GF-D8 (cell line): Measurements from ENCODE around the gene SLC6A8.
"Not testable (repeated sequence)": the region's sequence is repeated elsewhere in the genome, so short reads cannot be mapped to it uniquely, and the experiment has no call there.

ENCODE experiments used
- DNase-seq: peaks from one replicate; lab custom pipeline; 2025; lab: John Stamatoyannopoulos, UW

Gene SLC6A8

DNA sequence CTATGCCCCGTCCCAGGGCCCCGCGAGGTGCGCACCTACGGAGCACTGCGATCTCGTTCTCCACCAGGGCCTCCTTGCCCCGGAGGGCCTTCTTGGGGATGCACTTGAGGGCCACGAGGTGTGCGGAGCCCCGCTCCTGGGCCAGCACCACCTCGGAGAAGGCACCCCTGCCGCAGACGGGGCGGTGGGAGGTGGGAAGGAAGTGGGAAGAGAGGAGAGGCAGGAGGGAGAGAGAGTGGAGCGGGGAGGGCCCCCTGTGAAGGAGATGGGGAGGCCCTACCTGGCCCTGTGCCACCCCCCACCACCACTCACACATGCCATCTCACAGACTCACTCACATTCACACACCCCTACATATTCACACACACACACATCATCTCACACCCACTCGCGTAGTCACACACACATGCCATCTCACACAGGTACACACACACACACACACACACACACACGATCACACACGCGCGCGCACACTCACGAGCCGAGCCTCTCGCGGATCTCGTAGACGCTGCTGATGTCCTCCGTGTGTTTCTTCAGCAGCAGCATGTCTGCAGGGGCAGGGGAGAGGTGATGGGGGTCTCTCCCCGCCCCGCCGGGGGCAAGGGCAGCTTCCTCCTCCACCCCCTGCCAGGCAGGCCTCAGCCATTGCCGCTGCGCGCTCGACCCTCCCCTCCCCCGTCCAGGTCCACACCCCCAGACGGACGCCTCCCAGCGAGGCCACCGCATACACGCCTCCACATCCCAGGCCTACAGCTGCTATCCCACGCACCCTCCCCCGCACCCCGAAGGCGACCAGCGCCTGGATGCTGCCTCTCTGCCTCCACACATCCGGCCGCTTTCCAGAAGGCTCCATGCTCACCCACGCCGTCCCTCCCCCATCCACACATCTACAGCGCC is 14.9 kb upstream of the SLC6A8 start:
- no peak for DNase-seq

DNA sequence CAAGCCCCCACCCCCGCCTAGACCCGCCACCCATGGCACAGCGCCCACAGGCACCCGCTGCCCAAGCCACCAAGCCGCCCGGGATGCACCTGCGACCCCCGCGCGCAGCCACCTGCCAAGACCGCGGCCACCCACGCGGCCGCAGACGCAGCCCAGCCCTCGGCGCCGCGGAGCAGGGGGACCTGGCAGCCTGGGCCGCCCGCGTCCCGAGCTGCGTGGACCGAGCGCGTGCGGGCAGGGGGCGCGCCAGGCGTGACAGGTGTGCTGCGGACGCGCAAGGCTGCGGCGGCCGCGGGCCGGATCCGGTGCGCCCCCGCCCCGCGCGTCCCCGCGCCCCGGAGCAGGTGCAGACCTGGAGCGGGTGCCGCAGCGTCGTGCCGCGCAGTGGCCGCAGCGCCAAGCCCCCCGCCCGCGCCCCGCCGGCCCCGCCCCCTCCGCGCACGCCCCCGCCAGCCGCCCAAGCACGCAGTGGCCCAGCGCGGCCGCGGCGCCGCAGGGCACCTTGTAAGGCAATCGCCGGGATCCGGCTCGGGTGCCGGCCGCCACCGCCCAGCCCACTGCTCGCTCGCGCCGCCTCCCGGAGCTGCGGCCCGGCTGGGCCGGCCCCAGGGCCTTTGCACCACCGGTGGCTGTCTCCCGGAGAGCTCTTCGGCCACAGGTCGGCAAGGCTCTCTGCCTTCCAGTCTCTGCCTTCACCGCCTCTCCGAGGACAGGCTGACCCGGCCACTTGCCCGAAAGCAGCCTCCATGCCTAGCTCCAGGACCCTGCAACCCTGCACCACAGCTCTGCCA is 14.1 kb upstream of the SLC6A8 start, which contains the start of gene PNCK:
TSS of gene PNCK (minus strand) at position 386 of the 791 bp plus-strand sequence. CDS start 737 bp downstream, outside the sequence.
- DNase-seq, result no peak

DNA sequence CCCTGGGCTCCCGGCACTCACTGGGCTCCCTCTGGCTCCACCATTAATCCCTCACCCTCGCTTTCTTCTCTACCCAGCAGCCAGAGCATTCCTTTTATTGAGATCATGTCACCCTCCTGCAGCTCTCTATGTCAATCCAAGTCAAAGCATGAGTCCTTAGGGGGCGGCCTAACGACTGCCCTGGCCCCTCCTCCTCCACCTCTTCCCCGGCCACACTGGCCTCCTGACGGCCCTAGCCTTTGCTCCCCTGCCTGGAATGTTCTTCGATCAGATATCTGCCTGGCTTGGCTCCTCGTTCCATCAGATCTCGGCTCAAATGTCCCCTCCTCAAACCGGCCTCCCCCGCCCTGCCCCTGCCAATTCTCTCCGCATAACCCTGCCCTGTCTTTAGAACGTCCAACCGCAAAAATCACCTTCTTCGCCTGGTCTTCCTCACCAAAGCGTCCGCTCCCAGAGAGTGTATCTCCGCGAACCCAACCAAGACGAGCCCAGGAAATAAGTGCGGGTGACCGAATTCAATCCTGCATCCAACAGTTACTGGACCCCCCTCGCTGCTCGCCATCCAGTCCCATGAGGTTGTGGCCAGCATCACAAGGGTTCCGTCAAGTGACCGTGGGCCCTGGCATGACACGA is 13.4 kb upstream of the SLC6A8 start:
- no peak for DNase-seq

DNA sequence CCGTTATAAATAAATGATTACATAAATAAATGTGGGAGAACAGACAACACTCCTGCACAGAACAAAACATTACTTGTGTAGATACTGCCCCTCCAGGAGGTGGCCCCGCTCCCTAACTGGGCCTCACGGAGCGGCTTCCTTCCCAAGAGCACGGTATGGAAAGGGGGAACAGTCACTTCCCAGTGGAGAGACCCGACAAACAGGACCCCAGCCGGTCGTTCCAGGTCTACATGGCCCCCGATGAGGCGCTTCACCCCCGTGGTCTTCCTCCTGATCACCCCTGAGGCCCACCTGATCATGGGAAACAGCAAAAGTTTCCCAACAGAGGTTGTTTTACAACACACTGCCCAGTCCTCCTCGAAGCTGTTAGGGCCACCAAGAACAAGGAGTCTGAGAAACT is 6.6 kb upstream of the SLC6A8 start:
- DNase-seq, result no peak

DNA sequence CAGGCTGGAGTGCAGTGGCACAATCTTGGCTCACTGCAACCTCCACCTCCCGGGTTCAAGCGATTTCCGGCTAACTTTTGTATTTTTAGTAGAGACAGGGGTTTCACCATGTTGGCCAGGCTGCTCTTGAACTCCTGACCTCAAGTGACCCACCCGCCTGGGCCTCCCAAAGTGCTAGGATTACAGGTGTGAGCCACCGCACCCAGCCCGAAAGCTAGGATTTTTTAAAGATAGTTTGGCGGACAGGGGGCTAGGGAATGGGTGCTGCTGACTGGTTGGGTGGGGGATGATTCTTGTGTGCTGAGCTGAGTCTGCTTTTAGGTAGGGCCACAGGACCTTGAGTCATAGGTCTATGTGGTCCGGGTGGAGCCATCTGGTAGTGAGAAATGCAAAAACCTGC is 4.2 kb upstream of the SLC6A8 start:
- DNase-seq, result not testable (repeated sequence)

DNA sequence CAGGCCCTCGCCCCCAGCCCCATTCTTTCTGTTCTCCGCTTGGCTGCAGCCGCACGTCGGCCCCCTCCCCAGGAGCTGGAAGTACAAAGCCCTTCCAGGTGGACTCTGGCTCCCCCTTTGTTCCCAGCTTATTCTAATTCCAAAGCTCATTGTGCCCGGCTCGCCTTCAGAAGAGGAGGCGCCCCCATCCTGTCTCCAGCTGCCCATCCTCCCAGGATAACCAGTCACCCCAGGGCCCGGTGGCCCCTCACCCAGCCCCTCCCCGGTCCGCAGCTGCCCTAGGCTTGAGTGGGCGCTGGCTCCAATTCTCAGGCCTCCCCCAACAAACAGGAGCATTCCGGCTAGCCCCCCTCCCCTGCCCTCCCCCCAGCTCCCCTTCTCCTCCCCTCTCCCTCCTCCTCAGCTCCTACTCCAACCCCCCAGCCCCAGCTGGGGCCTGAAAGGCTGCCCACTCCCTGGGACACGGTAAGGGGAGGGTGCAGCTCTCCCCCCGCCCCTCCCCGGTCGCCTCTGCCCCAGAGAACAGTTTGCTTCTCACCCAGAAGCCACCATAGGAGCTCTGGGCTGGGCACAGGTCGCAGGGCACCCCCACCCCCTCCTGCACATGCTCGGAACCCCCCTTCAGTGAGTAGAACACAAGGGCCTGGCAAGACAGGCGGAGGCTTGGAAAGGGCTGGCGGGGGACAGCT is 3.1 kb upstream of the SLC6A8 start:
- no peak for DNase-seq

DNA sequence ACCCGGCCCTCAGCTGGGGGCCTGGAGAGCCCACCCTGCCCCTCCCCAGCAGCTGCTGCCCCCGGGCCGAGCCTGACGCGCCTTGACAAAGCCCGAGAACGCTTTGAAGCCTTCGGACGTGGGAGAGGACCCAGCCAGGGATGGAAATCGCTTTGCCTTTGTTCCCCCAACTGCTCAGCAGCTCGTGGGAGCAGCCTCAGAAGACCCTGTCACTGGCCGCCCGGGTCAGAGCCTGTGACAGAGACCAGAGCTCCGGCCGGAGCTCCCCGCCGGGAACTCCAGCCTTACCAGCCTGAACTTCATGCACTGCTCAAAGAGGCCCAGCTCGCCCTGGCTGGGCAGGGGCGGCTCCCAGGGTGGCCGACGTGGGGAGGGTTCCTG is 2.6 kb upstream of the SLC6A8 start:
- no peak for DNase-seq

- DNase-seq, result no peak
These were observed 1.7 kb upstream of the SLC6A8 start for GRCh38 chrX:153685751-153686696.

- no peak for DNase-seq
These were observed 1.0 kb upstream of the SLC6A8 start for GRCh38 chrX:153686711-153687110.

- DNase-seq, result no peak
These were observed 345 bp downstream of the SLC6A8 start for GRCh38 chrX:153688071-153688470.

DNA sequence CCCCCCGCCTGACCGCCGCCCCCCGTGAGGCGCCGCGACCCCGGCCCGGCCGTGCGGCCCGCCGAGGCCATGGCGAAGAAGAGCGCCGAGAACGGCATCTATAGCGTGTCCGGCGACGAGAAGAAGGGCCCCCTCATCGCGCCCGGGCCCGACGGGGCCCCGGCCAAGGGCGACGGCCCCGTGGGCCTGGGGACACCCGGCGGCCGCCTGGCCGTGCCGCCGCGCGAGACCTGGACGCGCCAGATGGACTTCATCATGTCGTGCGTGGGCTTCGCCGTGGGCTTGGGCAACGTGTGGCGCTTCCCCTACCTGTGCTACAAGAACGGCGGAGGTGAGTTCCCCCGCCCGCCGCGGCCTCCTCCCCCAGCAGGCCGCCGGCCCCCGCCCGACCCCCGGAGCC is 780 bp downstream of the SLC6A8 start:
- DNase-seq, result no peak

DNA sequence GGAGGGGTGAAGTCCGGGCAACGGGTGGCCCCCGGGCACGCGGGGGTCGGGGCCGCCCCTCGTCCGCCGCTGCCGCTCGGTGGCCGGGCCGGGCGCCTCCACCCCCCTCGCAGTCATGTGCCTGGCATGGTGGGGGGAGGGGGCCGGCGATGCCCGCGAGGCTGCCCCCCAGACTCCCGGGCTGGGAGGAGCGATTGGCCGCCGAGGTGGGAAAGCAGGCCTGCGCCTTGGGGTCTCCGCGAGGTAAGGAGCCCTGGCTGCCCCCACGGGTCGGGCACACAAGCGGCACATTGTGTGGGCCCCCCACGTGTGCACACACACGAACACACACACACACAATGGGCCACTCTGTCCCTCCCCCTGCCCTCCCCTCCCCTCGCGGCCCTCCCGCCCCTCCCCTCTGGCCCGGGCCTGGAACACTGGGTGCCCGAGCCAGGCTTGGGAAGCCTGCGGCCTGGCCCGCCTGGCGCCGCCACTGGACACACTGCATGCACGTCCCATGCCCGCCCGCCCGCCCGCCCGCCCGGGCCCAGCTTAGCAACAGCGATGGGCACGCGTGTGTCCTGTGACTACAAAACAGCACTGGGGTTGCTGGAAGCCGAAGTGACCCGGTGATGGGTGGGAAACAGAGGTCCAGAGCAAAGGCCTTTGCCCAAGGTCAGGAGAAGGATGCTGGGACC is 1.3 kb downstream of the SLC6A8 start:
- no peak for DNase-seq

- no peak for DNase-seq
These were observed 2.1 kb downstream of the SLC6A8 start for GRCh38 chrX:153689654-153690465.

DNA sequence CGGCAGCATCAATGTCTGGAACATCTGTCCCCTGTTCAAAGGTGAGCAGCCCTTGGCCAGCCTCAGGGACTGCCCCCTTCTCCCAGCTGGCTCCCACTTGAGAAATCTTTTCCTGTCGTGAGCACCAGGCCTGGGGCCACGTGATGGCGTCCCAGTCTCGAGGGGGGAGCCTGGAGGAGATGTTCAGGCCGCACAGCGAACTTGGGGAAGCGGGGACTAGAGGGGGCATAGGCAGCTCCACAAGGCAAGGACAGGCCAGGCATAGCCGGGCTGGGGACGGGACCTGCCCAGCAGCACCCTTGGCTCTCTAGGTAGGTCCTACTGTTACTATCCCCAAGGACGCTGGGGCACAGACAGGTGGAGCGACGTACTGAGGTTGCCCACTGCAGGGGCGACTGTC is 2.7 kb downstream of the SLC6A8 start:
- DNase-seq, result no peak

GRCh38 chrX:153691032-153691827 is 3.5 kb downstream of the SLC6A8 start:
- DNase-seq, result not testable (repeated sequence)

- no peak for DNase-seq
These were observed 4.3 kb downstream of the SLC6A8 start for GRCh38 chrX:153692003-153692402.

DNA sequence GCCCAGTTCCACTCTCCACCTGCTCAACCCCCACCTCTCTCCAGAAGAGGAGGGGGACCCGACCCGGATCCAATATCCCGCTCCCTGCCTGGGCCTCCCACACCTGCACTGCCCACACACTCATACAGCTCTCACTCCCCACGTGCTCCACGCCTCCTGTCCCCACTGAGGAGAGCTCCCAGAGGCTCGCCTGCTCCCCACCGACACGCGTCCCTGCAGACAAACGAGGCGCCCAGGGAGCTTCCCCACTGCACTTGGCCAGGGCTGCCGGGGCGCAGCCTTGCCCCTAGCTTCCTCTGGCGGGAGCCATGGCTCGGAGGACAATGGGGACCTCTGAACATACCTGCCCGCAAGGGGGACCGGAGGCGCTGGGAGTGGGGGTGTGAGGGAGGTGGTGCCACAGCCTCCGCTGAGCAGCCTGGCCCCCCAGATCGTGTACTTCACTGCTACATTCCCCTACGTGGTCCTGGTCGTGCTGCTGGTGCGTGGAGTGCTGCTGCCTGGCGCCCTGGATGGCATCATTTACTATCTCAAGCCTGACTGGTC is 5.0 kb downstream of the SLC6A8 start:
- no peak for DNase-seq
